Measurements from ENCODE around the gene NDST1.

- TF ChIP-seq CTCF (IDR thresholded peaks at IDR 0.05) (no peak), POLR2A (IDR thresholded peaks at IDR 0.05) (no peak)
Measured at GRCh38 chr5:150606476-150606875, 98.5 kb downstream of the NDST1 start.
